ENCODE data around the gene PLEKHA8. TPM values are rescaled to one million over a fixed set of nuclear protein-coding genes. Genes with fewer than 3 reads are reported as not detected.

The PLEKHA8 gene
- total and polyA plus RNA-seq, 2 of the 8 experiments (the other 6 are each of a cell fraction or from before 2014, with no cell fraction given): 10.7 to 44.0 TPM

DNA sequence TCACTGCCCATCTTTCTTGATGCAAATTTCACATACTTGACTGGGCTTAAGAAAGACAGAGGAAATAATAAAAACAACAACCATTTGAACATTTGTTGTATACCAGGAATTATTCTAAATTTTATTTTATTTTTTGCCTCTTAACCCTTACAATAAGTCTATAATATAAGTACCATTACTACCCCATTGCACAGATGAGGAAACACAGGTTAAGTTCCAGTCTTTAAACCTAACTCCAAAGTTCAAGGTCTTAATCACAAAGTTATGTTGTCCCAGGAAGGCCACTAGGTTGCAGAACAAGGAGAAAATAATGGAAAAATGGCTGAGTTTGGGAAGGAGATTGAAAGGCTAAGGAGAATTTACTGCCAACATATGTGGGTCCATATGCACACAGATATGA, 5.2 kb upstream of the PLEKHA8 start:
- Histone ChIP-seq H3K9me3 (ENCODE audit: insufficient read depth in 2 of 2, low read depth in 1 of 2, low read length in 1 of 2) (no peaks in the 10 kb centered on the region), H3K27me3 (replicated peaks in 1 of 4; ENCODE audit: control insufficient read depth in 3 of 4, extremely low read depth in 1 of 4, insufficient read depth in 3 of 4, low read length in 3 of 4) (no peaks in the 10 kb centered on the region), H3K56ac (replicated peaks; ENCODE audit: insufficient read length, low read depth, low read length) (no peak overlapping the region), H2BK15ac (ENCODE audit: low read length) (no peak overlapping the region), H2BK12ac (ENCODE audit: low read depth, low read length) (no peak overlapping the region), H4K91ac (replicated peaks; ENCODE audit: insufficient read length, low read length) (no peak overlapping the region), H4K8ac (ENCODE audit: extremely low read depth, insufficient read depth, low read length) (no peak overlapping the region), H3K23me2 (ENCODE audit: low read depth, low read length) (peaks cover 11% of the 10 kb centered on the region), H3K4me1 (replicated peaks in 1 of 4; ENCODE audit: control insufficient read depth in 3 of 4, insufficient read depth in 4 of 4, low read length in 3 of 4) (peaks cover 0 to 4% (median 1%) of the 10 kb centered on the region in 4 experiments; a peak in 1 of 7 replicates), H3K79me2 (ENCODE audit: control insufficient read depth in 1 of 2, insufficient read depth in 2 of 2, low read length in 2 of 2) (peaks cover 0 to 35% of the 10 kb centered on the region in 2 experiments; a peak in 2 of 4 replicates), H3K36me3 (ENCODE audit: control insufficient read depth in 2 of 4, insufficient read depth in 4 of 4, low read length in 3 of 4) (peaks cover 0 to 8% (median 2%) of the 10 kb centered on the region in 4 experiments; a peak in 2 of 8 replicates), H2BK5ac (ENCODE audit: low read depth, low read length) (no peak overlapping the region), H2BK20ac (ENCODE audit: low read length) (no peak overlapping the region), H3K14ac (ENCODE audit: insufficient read length) (no peak overlapping the region), H2AFZ (ENCODE audit: low read length) (no peak overlapping the region), H3K79me1 (ENCODE audit: low read depth, low read length) (no peaks in the 10 kb centered on the region), H2AK5ac (ENCODE audit: low read depth, low read length) (no peak overlapping the region), H4K5ac (ENCODE audit: insufficient read length, low read depth, low read length) (no peak overlapping the region), H3K4me3 (ENCODE audit: extremely low read depth in 1 of 4, insufficient read depth in 2 of 4, low read depth in 3 of 4, low read length in 4 of 4) (no peak overlapping the region), H4K20me1 (replicated peaks in 1 of 2; ENCODE audit: control insufficient read depth in 1 of 2, insufficient read depth in 2 of 2, low read length in 2 of 2) (peaks cover 0 to 2% of the 10 kb centered on the region in 2 experiments), H3K23ac (ENCODE audit: insufficient read length) (no peak overlapping the region), H3K4ac (replicated peaks; ENCODE audit: insufficient read length, low read depth, low read length) (no peak overlapping the region), H3K9ac (replicated peaks in 1 of 4; ENCODE audit: extremely low read depth in 1 of 4, low read depth in 3 of 4, low read length in 3 of 4) (no peak overlapping the region), H3K27ac (ENCODE audit: low read depth, low read length) (no peak overlapping the region), H2BK120ac (replicated peaks; ENCODE audit: low read depth, low read length) (no peak overlapping the region), H3K18ac (ENCODE audit: extremely low read depth, low read length) (no peak overlapping the region), H3K4me2 (ENCODE audit: insufficient read depth in 1 of 2, low read depth in 2 of 2, low read length in 2 of 2) (no peak overlapping the region)
- DNase-seq (ENCODE audit: low read depth in 1 of 2, low spot score in 2 of 2) (no peak), FAIRE-seq (no peak)
- CTCF ChIA-PET (ENCODE audit: partially characterized antibody): interaction anchor here (0.6 kb wide), 1 partner anchor 98 kb away, joined by 4 read pairs; no protein-coding TSS in a partner anchor
- POLR2A ChIA-PET (ENCODE audit: partially characterized antibody): no interaction called here
- TF ChIP-seq CEBPB (IDR thresholded peaks at IDR 0.05; ENCODE audit: low read depth, low read length) (no peak), ZNF274 (IDR thresholded peaks at IDR 0.05; ENCODE audit: borderline replicate concordance, extremely low read depth, low read length) (no peak), SAP30 (IDR thresholded peaks at IDR 0.05; ENCODE audit: insufficient read depth, insufficient replicate concordance, low read length) (no peak), KDM4A (IDR thresholded peaks at IDR 0.05; ENCODE audit: low read depth, low read length, severe bottlenecking) (no peak), RNF2 (IDR thresholded peaks at IDR 0.05; ENCODE audit: borderline replicate concordance, low read depth, low read length, missing control alignments, poor library complexity, severe bottlenecking) (no peak), BCL11A (IDR thresholded peaks at IDR 0.05; ENCODE audit: low read depth in 2 of 2, low read length in 2 of 2) (no peak), CHD1 (IDR thresholded peaks at IDR 0.05; ENCODE audit: low read depth, low read length) (no peak), JUN (IDR thresholded peaks at IDR 0.05; ENCODE audit: low read depth, low read length) (no peak), EP300 (IDR thresholded peaks at IDR 0.05; ENCODE audit: borderline replicate concordance in 1 of 2, low read depth in 2 of 2, low read length in 2 of 2) (no peak), SUZ12 (IDR thresholded peaks at IDR 0.05; ENCODE audit: low read length) (no peak), RAD21 (IDR thresholded peaks at IDR 0.05 in 1 of 2, conservative IDR thresholded peaks at IDR 0.05 in 1 of 2; ENCODE audit: low read depth in 2 of 2, low read length in 2 of 2) (no peak), EGR1 (IDR thresholded peaks at IDR 0.05; ENCODE audit: borderline replicate concordance, low read depth, low read length) (no peak)
- TF ChIP-seq, protein P1, sequence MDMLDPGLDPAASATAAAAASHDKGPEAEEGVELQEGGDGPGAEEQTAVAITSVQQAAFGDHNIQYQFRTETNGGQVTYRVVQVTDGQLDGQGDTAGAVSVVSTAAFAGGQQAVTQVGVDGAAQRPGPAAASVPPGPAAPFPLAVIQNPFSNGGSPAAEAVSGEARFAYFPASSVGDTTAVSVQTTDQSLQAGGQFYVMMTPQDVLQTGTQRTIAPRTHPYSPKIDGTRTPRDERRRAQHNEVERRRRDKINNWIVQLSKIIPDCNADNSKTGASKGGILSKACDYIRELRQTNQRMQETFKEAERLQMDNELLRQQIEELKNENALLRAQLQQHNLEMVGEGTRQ (IDR thresholded peaks at IDR 0.05; ENCODE audit: low read length): no peak
